ENCODE results near the gene PRRX2. TPM values are rescaled to one million over a fixed set of nuclear protein-coding genes. Genes with fewer than 3 reads are reported as not detected.

The PRRX2 gene
- total and polyA plus RNA-seq, 2 donors (not counting 1 experiment from before 2014, with no cell fraction given), result not detected

GRCh38 chr9:129632460-129632859 lies 33.0 kb upstream of the PRRX2 start:
- H3K4me3 ChIP-seq (ENCODE audit: control extremely low read depth in 1 of 5, extremely low read depth in 1 of 5, insufficient read depth in 1 of 5, low read depth in 2 of 5, low read length in 4 of 5), result no peak overlapping the region
- H3K27me3 ChIP-seq (replicated peaks in 1 of 4; ENCODE audit: control extremely low read depth in 1 of 4, control insufficient read depth in 3 of 4, insufficient read depth in 4 of 4, low read length in 3 of 4), result no peaks in the 10 kb centered on the region
- peaks cover 4% of the 10 kb centered on the region in 2 donors for H3K4me1 ChIP-seq (ENCODE audit: control insufficient read depth in 2 of 2, insufficient read depth in 2 of 2, low read length in 2 of 2)
- Mint-ChIP-seq H3K27ac (no peak overlapping the region), H3K4me3 (no peak overlapping the region), H3K9me3 (ENCODE audit: insufficient read depth) (no peaks in the 10 kb centered on the region), H3K27me3 (no peaks in the 10 kb centered on the region), H3K4me1 (peaks cover 32% of the 10 kb centered on the region)
- H3K36me3 ChIP-seq (replicated peaks in 1 of 2; ENCODE audit: control extremely low read depth in 1 of 2, control insufficient read depth in 1 of 2, extremely low read depth in 1 of 2, insufficient read depth in 2 of 2, low read length in 1 of 2), result peaks cover 2 to 53% of the 10 kb centered on the region in 2 experiments
- no peaks in the 10 kb centered on the region for H3K9me3 ChIP-seq (ENCODE audit: control extremely low read depth in 1 of 3, control insufficient read depth in 2 of 3, insufficient read depth in 1 of 3, low read length in 2 of 3)
- intact Hi-C loops (cut with micrococcal nuclease), result no loop called here
- peaks cover 63% of the 10 kb centered on the region for H3K79me2 ChIP-seq (ENCODE audit: control insufficient read depth, insufficient read depth, low read length)
- ChIA-PET POLR2A (no interaction called here), CTCF (no interaction called here)
- H3K27ac ChIP-seq (ENCODE audit: low read length in 2 of 2), result peak overlapping the region in 1 of 2 donors; percentile 23
- H3K9ac ChIP-seq (ENCODE audit: low read length), result no peak overlapping the region
- no peak for TF ChIP-seq CTCF (IDR thresholded peaks at IDR 0.05)
- no peak for TF ChIP-seq EZH2 (IDR thresholded peaks at IDR 0.05; ENCODE audit: borderline replicate concordance, insufficient read depth, low read depth, low read length, poor library complexity, severe bottlenecking)
- ATAC-seq (ENCODE audit: low read depth), result no peak
- WGBS (ENCODE audit: insufficient coverage), result 71% methylated on average over 10 of the region's 13 CpGs
- H3K4me2 ChIP-seq (replicated peaks; ENCODE audit: low read depth, low read length, poor library complexity, severe bottlenecking), result no peak overlapping the region
- H4K20me1 ChIP-seq (ENCODE audit: control insufficient read depth, insufficient read depth, low read length, poor library complexity, severe bottlenecking), result peaks cover 84% of the 10 kb centered on the region
- DNase-seq, result no peak
- H2AFZ ChIP-seq (ENCODE audit: insufficient read depth, low read depth, low read length, poor library complexity, severe bottlenecking), result no peak overlapping the region

- no peak for DNase-seq
- no peak for ATAC-seq (ENCODE audit: low read depth)
- Mint-ChIP-seq H3K4me3 (no peak overlapping the region), H3K9me3 (ENCODE audit: insufficient read depth) (no peaks in the 10 kb centered on the region), H3K27me3 (no peaks in the 10 kb centered on the region), H3K4me1 (peaks cover 27% of the 10 kb centered on the region), H3K27ac (no peak overlapping the region)
- CTCF ChIA-PET, result interaction anchor here (1.0 kb wide), 1 partner anchor 9 kb away, joined by 4 read pairs; no protein-coding TSS in a partner anchor
- no peaks in the 10 kb centered on the region for H3K4me1 ChIP-seq (ENCODE audit: control insufficient read depth in 2 of 2, insufficient read depth in 2 of 2, low read length in 2 of 2)
- 92% methylated on average over 2 of the region's 4 CpGs for WGBS (ENCODE audit: insufficient coverage)
- H3K79me2 ChIP-seq (ENCODE audit: control insufficient read depth, insufficient read depth, low read length), result peaks cover 56% of the 10 kb centered on the region
- no peak overlapping the region for H3K27ac ChIP-seq (ENCODE audit: low read length in 2 of 2)
- POLR2A ChIA-PET, result no interaction called here
- intact Hi-C loops (cut with micrococcal nuclease), result no loop called here
- peaks cover 77% of the 10 kb centered on the region for H4K20me1 ChIP-seq (ENCODE audit: control insufficient read depth, insufficient read depth, low read length, poor library complexity, severe bottlenecking)
- H3K36me3 ChIP-seq (replicated peaks in 1 of 2; ENCODE audit: control extremely low read depth in 1 of 2, control insufficient read depth in 1 of 2, extremely low read depth in 1 of 2, insufficient read depth in 2 of 2, low read length in 1 of 2), result peaks cover 2 to 55% of the 10 kb centered on the region in 2 experiments
- H3K4me3 ChIP-seq (ENCODE audit: control extremely low read depth in 1 of 5, extremely low read depth in 1 of 5, insufficient read depth in 1 of 5, low read depth in 2 of 5, low read length in 4 of 5), result no peak overlapping the region
- H3K4me2 ChIP-seq (replicated peaks; ENCODE audit: low read depth, low read length, poor library complexity, severe bottlenecking), result no peak overlapping the region
- H3K9ac ChIP-seq (ENCODE audit: low read length), result no peak overlapping the region
- no peak overlapping the region for H2AFZ ChIP-seq (ENCODE audit: insufficient read depth, low read depth, low read length, poor library complexity, severe bottlenecking)
- no peaks in the 10 kb centered on the region for H3K9me3 ChIP-seq (ENCODE audit: control extremely low read depth in 1 of 3, control insufficient read depth in 2 of 3, insufficient read depth in 1 of 3, low read length in 2 of 3)
- TF ChIP-seq CTCF (IDR thresholded peaks at IDR 0.05) (no peak), EZH2 (IDR thresholded peaks at IDR 0.05; ENCODE audit: borderline replicate concordance, insufficient read depth, low read depth, low read length, poor library complexity, severe bottlenecking) (no peak)
- no peaks in the 10 kb centered on the region for H3K27me3 ChIP-seq (replicated peaks in 1 of 4; ENCODE audit: control extremely low read depth in 1 of 4, control insufficient read depth in 3 of 4, insufficient read depth in 4 of 4, low read length in 3 of 4)
Measured at GRCh38 chr9:129633207-129633606, 32.2 kb upstream of the PRRX2 start.
